ENCODE data around the gene CRB1.

Gene CRB1

DNA sequence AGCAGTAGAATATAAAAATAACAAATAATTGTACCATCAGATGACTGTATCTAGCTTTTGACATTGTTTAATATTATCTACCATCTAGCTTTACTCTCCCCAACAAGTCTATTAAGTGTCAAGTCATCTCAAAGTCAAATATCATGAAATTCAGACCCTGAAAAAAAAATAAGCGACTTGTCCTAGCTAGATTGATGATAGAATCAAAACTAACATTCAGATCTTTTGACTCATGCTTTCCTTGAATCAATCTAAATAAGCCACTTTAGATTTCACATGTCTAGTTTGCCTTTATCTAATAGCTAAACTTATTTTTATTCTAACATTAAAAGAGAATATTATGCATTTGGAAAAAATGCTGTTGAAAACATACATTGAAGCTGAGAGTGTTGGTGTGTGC, 35.4 kb downstream of the CRB1 start:
- no peak for DNase-seq (ENCODE audit: low read depth, low spot score)

DNA sequence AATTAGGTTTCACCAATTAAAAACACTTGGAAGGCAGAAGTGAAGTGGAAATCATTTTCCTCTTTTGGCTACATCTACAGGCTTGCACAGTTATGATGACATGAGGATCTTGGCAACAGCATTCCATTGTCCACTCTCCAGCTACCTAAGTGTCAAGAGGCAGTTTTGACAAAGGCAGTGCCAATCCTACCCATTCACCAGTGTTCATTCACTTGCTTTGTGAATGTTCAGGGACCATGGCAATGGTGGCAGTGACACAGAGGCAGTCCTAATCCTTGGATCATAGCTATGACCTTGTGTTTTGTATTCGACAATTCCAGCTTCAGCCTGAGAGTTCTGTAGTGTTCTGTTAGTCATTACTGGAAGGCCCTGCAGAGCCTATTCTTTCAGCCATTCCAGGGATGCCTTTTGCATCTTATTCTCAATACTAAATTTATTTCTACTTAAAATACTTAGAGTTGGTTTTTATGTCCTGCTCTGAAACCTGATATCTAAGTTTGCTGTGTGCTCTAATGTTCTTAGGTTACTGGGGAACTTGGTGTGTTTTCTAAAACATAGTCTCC, 36.7 kb downstream of the CRB1 start:
- no peak for DNase-seq (ENCODE audit: low read depth, low spot score)

DNA sequence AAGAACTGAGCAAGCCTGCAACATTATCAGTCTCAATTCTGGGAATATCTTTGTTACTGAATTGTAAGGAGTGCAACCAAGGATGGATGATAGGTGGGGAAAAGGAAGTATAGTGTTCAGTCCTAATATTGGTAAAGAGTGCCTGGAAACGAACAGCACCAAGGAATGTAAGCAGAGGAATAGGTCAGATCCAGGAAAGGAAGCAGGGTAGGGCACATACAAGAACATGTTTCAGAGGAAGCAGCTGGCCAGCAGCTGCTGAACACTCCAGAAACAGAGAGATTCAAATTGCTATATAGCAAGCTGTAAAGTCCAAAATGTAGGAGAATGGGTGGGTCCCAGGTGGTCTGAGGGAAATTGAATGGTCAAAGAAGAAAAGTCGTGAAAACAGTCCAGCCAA, 37.9 kb downstream of the CRB1 start:
- no peak for DNase-seq (ENCODE audit: low read depth, low spot score)

DNA sequence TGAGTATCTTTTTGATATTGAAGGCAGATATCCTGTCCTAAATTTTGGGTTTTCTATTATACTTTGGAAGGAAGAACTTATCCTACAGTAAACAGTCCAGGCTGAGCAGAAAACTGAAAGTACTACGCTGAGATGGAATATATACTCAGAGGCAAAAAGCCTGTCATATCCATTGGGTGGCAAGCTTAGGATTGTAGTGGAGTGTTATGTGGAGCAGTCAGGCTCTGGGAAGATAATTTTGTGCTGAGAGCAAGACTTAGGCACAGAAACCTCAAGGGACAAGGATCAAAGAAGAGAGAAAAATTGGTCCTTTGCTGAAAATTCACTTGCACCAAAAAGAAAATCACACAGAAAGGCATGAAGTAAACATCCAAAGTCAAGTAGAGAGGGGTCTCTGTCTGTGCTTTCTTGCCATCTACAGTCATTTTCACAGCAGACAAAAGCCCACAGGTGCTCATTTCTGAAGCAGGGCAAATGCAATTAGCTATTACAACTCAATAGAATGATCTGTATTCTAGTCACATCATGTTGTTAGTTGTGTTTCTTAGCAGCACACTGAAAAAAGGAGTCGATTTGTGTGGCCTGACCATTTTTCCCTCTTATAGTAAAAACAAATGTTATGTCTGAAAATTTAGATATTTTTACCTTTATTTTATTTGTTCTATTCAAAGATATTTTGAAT, 38.5 kb downstream of the CRB1 start:
- DNase-seq (ENCODE audit: low read depth, low spot score): no peak

DNA sequence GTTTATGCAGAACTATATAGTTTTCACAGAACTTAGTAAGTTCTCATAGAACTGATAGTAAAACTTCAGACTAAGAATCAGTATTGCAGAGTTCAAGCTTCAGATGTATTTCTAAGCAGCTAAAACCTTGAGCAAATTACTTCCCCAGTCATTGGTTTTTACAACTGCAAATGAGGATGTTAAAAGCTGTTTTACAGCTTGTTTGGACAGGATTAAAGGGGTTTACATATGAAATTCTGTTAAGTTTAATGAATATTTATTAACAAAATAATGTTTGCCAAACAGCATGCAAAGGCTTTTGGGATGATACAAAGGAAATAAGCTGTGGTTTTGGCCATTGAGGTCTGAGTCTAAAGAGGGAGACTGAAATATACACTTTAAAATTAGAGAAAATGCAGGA, 39.1 kb downstream of the CRB1 start:
- no peak for DNase-seq (ENCODE audit: low read depth, low spot score)

DNA sequence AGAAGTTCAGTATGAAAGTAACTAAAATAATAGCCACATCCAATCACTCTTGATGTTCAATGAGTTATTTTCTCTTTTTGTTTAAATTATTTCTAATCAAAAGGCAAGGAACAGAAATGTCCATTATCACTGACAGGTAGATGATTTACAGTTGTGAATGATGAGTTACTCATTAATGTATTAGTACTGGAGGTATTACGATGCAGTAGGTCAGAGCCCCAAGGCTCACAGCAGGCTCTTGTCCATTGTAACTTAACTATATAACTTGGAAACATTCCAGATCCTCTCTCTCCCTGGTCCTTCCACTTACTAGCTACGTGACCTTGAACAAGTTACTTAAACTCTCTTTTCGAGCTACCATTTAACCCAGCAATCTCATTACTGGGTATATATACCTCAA, 39.5 kb downstream of the CRB1 start:
- DNase-seq (ENCODE audit: low read depth, low spot score): no peak

DNA sequence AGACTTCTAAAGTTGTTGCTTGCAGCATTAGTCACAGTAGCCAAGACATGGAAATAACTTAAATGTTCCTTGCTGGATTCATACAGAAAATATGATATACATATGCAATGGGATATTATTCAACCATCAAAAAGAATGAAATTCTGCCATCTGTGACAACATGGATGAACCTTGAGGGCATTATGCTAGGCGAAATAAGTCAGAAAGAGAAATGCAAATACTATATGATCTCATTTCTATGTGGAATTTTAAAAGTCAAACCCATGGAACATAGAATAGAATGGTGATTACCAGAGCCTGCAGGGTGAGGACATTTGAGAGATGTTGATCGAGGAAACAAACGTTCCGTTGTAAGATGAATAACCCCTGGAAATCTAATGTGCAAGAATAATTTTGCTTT, 43.0 kb downstream of the CRB1 start:
- DNase-seq (ENCODE audit: low read depth, low spot score): no peak

DNA sequence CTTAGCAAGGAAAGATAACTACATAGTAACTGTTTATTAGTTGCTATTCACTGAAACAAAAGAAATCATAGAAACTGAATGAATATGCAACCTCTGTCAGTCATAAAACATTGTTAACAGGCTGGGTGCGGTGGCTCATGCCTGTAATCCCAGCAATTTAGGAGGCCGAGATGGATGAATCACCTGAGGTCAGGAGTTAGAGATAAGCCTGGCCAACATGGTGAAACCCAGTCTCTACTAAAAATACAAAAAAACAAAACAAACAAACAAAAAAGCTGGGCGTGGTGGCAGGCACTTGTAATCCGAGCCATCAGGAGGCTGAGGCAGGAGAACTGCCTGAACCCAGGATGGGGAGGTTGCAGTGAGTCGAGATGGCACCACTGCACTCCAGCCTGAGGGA, 44.1 kb downstream of the CRB1 start:
- DNase-seq (ENCODE audit: low read depth, low spot score): no peak

DNA sequence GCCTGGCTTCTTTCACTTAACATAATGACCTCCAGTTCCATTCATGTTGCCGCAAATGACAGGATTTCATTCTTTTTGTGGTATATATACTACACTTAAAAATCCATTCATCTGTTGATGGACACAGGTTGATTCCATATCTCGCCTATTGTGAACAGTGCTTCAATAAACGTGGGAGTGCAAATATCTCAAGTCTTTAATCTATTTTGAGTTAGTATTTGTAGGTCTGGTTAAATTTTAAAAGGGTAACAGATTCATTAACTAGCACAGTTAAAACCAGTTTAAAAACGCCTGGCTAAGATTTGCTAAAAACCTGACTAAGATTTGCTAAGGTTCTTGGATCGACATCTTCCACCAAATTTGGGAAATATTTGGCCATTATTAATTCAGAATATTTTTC, 45.7 kb downstream of the CRB1 start:
- DNase-seq (ENCODE audit: low read depth, low spot score): no peak

DNA sequence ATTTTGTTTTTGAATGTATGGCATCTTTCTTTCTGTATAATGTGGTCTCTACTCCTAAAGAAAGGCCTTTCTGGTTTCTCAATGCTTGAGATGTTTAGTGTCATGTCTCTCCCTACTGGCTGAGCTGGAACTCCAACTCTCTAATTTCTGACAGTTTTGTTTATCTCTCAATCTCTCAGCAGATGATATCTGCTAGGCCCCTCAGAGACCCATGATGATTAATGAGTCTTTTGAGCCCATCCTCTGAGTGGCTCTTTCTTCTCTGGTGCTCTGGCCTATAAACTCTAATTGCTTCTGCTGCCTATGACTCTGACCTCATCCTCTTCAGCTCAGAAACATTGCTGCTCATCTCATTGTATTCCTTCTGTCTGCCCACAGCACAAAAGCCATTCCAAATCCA, 46.6 kb downstream of the CRB1 start:
- no peak for DNase-seq (ENCODE audit: low read depth, low spot score)

DNA sequence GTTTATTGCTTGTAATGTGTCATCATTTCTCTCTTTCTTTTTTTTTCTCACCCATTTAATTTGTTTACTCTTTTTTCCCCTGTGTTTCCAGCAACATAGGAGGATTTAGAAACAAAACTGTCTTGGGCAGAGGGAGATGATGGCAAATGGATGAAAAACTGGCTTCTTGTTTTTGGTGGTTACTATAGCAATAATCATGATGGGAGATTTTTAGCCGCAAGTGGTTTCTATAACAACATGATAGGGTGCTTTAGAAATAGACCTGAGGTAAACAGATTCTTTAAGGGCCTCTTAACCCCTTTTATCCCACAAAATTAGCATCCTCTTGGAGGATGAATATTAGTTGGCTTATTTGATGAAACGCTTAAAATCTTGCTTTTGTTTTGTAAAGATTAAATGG, 51.6 kb downstream of the CRB1 start:
- no peak for DNase-seq (ENCODE audit: low read depth, low spot score)

DNA sequence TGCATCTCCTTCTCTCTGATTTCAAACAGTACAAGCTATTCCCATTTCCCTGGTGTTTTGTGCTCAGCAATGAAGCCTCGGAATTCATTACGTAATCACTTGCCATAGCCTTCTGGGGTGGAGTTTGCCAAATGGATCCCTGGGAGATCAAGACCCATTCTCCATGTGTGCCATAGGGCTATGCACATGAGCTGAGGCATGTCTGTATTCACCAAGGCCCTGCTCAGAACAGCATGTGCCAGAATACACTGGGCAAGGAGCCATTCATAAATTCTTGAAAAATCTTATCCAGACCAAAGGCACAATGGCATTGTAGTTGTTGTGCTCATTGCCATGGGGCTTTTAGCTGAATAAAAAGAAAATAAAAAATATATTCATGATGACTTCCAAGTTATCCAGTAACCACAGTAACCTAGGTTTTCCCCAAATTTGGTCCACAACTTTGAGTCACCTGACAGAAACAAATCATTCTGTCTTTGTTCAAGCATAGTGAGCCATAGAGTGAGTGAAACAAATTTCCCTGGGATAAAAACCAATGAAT, 53.0 kb downstream of the CRB1 start:
- DNase-seq (ENCODE audit: low read depth, low spot score): no peak

DNA sequence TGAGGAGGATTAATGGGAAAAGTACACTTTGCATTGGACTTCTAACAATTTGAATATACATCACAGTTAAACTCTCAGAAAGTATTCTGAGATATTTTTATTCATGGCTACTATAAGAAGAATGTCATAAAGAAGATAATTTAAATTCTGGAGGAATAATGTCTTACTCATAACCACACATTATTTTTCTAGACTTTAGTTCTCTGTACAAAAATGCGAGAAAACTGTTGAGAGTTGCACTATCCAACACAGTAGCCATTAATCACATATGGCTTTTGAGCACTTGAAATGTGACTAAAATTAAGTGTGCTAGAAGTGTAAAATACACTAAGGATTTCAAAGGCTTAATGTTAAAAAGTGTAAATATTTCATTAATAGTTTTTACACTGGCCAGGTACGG, 53.8 kb downstream of the CRB1 start:
- DNase-seq (ENCODE audit: low read depth, low spot score): no peak

DNA sequence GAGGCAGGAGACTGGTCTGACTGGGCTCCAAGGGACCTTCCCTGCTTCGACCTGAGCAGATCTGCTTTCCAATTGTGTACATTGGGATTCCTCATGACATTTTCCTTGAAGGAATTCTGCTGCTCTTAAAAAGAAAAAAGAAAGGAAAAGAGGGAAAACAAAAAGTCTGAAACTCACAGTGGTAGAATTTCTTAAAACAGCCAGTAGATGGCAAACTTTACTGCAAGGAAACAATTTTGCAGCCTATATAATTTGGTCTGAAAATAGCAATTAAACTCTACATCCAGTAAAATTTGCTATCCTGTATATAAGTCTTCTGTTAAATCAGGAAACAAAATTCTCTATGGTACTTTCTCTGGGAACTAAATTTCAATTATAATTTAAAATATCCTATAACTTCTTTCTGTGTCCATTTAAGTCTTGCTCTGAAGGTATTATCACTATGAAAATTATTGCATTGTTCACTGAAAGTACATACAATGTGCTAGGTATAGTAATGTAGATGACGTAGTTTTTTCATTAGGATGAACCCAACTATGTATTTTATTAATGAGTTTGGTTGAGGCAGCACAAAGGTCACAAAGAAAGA, 59.8 kb downstream of the CRB1 start:
- DNase-seq (ENCODE audit: low read depth, low spot score): no peak

DNA sequence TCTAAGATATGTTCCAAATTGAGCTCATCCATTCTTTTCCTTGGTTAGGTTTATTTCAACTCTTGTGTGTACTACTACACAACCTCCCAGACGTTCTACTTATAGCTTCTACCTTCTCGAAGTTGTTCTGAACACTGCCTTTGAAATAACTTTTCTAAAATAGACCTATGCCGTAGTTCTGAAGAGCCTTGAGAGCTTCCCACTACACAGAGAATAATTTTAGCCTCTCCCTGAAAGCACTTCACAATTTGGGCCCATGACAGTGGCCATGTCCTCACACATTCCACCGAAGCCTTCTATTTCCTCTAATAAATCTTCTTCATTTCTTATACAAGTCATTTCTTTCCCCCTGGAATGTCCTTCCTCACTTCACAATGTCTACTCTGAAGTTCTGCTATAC, 62.2 kb downstream of the CRB1 start:
- DNase-seq (ENCODE audit: low read depth, low spot score): no peak

DNA sequence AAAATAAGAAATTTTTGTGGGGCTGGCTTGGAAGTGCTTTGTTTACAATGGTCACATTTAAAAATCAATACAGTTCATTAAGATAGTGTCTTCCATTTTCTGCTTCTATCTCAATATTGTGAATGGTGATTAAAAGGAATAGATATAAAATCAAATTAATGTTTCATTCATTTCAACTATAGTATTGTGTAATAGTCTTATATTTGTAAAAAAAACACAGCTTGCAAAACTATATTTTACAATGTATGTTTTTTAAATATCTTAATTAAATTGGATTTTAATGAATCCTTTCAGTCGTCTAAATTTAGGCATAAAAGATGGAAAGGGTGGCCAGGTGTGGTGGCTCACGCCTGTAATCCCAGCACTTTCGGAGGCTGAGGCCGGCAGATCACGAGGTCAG, 63.5 kb downstream of the CRB1 start:
- no peak for DNase-seq (ENCODE audit: low read depth, low spot score)

DNA sequence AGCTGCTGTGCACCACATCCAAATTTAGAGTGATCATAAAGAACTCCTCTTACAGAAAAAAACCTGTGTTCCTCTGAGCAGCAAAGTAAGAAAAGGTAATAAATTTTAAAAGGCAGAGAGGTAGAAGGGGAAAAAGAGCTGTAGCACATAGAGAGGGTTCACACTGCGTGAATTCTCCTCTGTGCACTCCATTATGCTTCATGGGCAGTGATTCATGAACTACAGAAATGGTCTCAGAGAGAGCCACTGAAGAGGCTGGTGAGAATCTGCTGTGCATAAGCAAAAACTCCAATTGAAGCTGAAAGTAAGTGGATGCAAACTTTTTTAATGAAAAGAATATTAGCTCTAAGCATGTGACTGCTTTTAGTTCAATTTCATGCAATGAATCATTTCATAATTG, 65.0 kb downstream of the CRB1 start:
- no peak for DNase-seq (ENCODE audit: low read depth, low spot score)

DNA sequence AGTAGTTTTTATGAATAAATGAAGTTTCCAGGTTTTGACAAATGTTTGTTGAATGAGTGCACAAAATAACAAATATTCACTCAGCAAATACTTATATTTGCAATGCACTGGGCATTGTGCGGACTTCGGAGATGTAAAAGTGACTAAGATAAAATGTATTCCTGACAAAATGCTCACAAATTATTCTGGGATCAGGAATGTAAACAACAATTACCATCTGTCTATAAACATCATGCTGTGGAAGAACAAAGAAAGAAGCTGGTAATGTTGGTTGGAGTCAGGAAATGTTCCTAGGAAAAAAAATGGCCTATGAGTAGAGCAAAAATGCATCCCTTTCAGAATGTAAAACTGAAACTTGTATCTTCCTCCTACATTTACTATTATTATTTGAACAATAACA, 68.5 kb downstream of the CRB1 start:
- no peak for DNase-seq (ENCODE audit: low read depth, low spot score)

DNA sequence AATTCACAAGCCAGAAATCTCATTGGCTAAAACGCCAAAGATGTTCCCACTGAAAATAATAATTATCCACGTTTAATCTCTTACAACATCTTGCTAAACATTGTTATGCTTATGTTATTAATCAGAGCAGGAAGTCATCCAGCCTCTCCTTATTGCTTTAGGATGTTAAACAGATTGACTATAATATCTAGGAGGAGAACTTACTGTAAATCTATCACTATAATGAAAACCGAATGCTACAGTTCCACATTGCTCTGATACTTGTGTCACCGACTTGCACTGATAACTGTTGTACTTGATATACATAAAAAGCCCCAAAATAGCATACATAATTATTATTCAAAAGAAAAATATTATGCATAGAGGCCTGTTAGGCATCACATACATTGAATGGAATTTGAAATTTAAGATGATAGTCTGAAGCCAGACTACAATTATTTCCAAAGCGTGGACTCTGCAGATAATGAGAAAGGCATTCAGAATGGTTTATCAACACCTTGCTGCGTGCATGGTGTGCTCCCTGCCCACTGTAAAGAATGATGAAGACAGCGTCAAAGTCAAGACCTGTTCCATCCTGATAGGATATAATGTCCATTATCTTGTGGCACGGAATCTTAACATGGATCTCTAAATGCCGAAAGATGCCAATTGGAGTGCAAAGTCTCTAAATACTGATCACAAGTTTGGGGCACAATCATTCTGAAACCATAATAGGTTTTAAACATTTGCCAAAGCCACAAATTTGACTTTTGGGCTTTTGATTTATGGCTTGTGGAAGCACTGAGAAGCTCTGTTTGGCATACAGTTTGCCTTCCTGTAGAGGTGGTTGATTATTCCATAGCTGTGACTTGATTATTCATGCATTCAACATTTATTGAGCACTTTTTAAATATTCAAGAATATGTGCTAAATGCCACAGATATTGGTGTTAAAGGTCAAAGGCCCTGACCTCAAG, 71.3 kb downstream of the CRB1 start:
- DNase-seq (ENCODE audit: low read depth, low spot score): no peak

DNA sequence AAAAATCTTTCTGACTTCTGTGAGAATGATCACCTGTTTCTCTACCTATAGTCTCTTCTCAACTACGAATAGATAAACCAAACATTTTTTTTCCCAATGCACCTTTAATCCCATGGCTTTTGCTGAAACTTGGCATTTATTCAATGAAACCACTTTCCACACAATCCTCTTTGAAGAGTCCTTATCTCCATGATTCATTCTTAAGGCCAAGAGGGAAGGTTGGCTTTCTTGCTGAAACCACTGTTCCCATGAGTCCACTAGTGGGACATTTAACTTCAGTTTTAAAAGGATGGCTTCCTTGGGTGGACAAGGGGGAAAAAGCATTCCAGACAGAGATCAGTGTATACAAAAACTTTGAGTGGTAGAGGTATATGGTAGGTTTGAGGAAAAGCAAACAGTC, 73.6 kb downstream of the CRB1 start:
- DNase-seq (ENCODE audit: low read depth, low spot score): no peak

DNA sequence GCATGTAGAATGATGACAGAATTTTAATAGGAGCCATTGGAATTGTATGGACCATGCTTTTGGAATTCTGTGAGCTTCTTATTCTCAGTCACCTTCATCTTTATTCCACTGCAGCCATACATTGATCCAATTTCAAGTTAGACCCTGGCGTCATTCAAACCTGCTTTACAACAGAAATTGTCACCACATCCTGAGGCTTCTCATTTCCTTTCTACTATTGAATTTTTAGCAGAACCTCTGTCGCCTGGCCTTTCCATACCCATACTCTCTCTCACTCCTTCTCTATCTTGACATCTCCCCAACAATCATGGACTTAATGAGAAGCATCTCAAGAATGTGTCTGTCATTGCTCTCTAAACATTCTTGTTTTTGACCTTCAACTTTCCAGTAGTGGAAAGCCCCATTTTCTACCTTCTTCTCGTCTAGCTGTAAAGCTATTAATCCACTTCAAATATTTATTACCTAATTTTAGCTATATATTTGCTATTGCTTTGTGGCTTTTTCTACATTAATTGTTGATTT, 74.1 kb downstream of the CRB1 start:
- DNase-seq (ENCODE audit: low read depth, low spot score): no peak

DNA sequence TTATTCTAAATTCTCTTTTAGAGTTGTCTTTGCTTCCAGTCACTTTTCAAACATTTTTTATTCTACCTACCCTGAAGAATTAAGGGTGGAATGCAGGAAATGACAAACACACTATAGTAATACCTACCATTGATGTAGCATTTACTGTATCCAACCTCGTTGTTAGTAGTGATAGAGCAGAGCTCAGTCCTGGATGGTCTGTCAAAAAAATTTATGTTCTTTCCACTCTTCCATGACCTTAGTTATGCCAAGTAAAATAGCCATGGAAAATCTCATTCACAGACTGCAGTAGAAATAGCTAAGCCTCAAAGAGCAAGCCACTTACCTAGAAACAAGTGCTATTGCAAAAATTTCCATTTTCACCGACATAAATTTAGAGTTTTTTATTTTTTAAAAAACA, 74.6 kb downstream of the CRB1 start:
- no peak for DNase-seq (ENCODE audit: low read depth, low spot score)

Measured in smooth muscle cell of the brain vasculature (primary cell).